Suprapubic skin (tissue), 4 donors: Measurements from ENCODE around the gene P3R3URF. TPM values are rescaled to one million over a fixed set of nuclear protein-coding genes. Genes with fewer than 3 reads are reported as not detected.

Source experiments
- DNase-seq, 2 donors: peaks; one replicate each; pipeline ENCODE4 v3.0.0-alpha.2; 2019; ENCODE audit warnings: low spot score in 2 of 2
- H3K27ac ChIP-seq: fragments of 200-600 bp; sonication (generic); one replicate; pipeline ENCODE4 v1.5.1; 2019
- H3K27me3 ChIP-seq: fragments of 200-600 bp; sonication (generic); one replicate; pipeline ENCODE4 v1.5.1; 2019
- H3K36me3 ChIP-seq: fragments of 200-600 bp; sonication (generic); one replicate; pipeline ENCODE4 v1.5.1; 2019
- H3K4me1 ChIP-seq: fragments of 200-600 bp; sonication (generic); one replicate; pipeline ENCODE4 v1.5.1; 2019
- H3K4me3 ChIP-seq: fragments of 200-600 bp; sonication (generic); one replicate; pipeline ENCODE4 v1.5.1; 2019; ENCODE audit warnings: mild to moderate bottlenecking
- H3K9me3 ChIP-seq: fragments of 200-600 bp; sonication (generic); one replicate; pipeline ENCODE4 v1.5.1; 2019
- EP300 ChIP-seq: sonication (generic); formaldehyde crosslinking; IDR thresholded peaks from one replicate; pipeline ENCODE4 v1.6.1; 2017; ENCODE audit warnings: antibody characterized with exemption
- POLR2A ChIP-seq, 2 donors: fragments of 450-650 bp; IDR thresholded peaks; one replicate each; pipeline ENCODE4 v1.6.1; 2017; ENCODE audit warnings: antibody characterized with exemption in 2 of 2, mild to moderate bottlenecking in 2 of 2, moderate library complexity in 2 of 2
- POLR2AphosphoS5 ChIP-seq, 3 donors: sonication (generic); formaldehyde crosslinking; IDR thresholded peaks; one replicate each; pipeline ENCODE4 v1.6.1; 2017; ENCODE audit warnings: antibody characterized with exemption in 3 of 3
- WGBS: methylation state at CpG from one replicate; pipeline ENCODE4 v1.1.5; 2018; 5-methylcytosine and 5-hydroxymethylcytosine counted together
- total RNA-seq, 4 donors: library from RNA; depleted of rRNA; stranded (reverse); fragments of >200 nt; gene quantifications; one replicate each; pipeline ENCODE4 v1.1.0, GENCODE V29; 2016
- TF ChIP-seq, protein P1 (sequence below), 2 donors: fragments of 200-600 bp in 1 of 2; fragments of 450-650 bp in 1 of 2; sonication (generic) in 1 of 2; IDR thresholded peaks; one replicate each; pipeline ENCODE4 v1.5.1; 2016 to 2019; ENCODE audit warnings: antibody characterized with exemption in 2 of 2, mild to moderate bottlenecking in 1 of 2, moderate library complexity in 1 of 2

P3R3URF gene
- total RNA-seq, 4 donors from 2014 or later, result not detected

DNA sequence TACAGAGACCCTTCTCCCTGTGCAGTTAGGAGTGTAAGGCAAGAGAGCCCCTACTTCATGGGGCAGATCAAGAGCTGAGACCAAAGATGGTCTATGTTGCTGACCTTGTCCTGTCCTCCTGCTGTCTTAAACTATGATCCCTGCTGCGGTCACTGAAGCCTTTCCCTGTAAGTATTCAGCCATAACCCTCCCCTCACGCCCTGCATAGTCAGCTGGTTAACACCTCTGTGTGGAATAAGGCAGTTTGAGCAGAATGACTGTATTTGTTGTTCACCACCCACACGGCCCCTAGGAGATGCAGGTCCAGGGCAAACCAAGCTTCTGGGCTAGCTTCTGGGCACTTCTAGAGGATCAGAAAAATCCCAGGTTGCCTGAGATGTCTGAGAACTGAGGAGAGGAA lies 1.0 kb downstream of the P3R3URF start:
- Histone ChIP-seq H3K4me3 (no peak overlapping the region), H3K36me3 (no peaks in the 10 kb centered on the region), H3K27ac (peak overlapping the region; percentile 73), H3K4me1 (peaks cover 55% of the 10 kb centered on the region), H3K27me3 (no peaks in the 10 kb centered on the region), H3K9me3 (no peaks in the 10 kb centered on the region)
- no peak for TF ChIP-seq POLR2A (IDR thresholded peaks at IDR 0.05)
- TF ChIP-seq, protein P1, sequence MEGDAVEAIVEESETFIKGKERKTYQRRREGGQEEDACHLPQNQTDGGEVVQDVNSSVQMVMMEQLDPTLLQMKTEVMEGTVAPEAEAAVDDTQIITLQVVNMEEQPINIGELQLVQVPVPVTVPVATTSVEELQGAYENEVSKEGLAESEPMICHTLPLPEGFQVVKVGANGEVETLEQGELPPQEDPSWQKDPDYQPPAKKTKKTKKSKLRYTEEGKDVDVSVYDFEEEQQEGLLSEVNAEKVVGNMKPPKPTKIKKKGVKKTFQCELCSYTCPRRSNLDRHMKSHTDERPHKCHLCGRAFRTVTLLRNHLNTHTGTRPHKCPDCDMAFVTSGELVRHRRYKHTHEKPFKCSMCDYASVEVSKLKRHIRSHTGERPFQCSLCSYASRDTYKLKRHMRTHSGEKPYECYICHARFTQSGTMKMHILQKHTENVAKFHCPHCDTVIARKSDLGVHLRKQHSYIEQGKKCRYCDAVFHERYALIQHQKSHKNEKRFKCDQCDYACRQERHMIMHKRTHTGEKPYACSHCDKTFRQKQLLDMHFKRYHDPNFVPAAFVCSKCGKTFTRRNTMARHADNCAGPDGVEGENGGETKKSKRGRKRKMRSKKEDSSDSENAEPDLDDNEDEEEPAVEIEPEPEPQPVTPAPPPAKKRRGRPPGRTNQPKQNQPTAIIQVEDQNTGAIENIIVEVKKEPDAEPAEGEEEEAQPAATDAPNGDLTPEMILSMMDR (IDR thresholded peaks at IDR 0.05), result no peak
- no peak for TF ChIP-seq POLR2AphosphoS5 (IDR thresholded peaks at IDR 0.05)
- no peak for TF ChIP-seq EP300
- WGBS, result 82% methylated on average over 3 of the region's 3 CpGs
- no peak for DNase-seq

DNA sequence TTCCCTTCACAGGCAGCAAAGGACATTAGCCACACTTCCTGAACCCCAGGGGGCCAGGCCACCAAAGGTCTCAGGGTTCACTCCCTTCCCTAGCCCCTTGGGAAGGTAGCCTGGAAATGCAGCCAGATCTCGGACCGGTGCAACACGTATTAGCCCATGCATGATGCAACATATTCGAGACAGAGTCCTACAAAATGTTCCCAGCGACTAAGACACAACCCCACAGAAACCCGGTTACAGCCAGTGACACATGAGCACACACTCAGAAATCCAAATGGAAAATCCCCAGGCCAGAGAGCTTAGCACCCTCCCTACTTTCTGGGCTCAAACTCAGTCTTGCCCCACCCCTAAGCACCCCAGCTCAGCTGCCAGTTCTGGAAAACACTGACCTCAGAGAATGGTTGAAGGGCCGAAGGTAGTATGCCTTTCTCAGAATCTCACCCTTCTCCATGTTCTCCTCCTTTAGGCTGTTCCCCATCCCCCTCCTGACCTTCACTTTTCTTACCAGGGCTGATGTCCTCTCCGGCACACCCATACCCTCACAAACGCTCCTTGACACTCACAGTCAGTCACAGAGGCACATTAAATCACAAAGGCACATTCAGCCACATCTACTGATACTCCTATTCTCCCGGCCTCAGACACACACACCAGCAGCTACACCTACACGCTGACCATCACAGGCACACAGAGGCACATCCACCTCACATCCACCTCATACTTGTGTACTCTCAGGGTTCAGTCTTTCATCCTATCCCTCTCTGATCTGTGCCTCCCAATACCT lies 1.6 kb downstream of the P3R3URF start, which contains the start of gene TSPAN1:
Gene TSPAN1, plus strand, starts transcription at position 640 of the 784 bp plus-strand sequence. CDS start 6,021 bp downstream, outside the sequence.
- TF ChIP-seq EP300 (no peak), POLR2AphosphoS5 (IDR thresholded peaks at IDR 0.05) (peak in 2 of 3 donors; percentile 49 to 54), POLR2A (IDR thresholded peaks at IDR 0.05) (no peak)
- TF ChIP-seq, protein P1 (IDR thresholded peaks at IDR 0.05), result no peak
- H3K9me3 ChIP-seq, result no peaks in the 10 kb centered on the region
- no peak within 1 kb of the TSS for H3K4me3 ChIP-seq
- H3K27ac ChIP-seq, result peak within 1 kb of the TSS; percentile 73
- no peaks in the 10 kb centered on the region for H3K36me3 ChIP-seq
- 46% methylated on average over 11 of the region's 11 CpGs for WGBS
- peaks cover 49% of the 10 kb centered on the region for H3K4me1 ChIP-seq
- DNase-seq, result no peak
- no peaks in the 10 kb centered on the region for H3K27me3 ChIP-seq

DNA sequence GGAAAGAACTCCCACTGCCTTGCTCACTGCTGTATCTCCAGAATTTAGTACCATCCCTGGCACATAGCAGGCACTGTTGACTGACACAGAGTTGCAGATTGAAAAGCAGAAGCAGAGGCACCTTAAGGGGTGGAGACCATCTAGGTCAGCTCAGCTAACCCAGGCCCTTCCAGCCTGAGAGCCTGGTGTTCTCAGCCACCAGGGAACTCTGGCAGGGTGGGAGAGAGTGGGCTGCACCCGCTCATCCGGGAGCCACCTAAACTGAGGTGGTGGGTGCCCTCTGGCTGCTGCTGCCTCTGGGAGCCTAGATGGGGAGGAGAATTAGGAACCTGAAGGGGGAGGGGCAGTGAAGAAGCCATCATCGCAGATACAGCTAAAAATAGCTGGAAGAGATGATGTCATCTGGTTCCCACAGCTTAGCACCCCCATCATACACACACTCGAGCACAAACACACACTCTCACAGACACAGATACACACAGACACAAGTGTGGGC lies 2.9 kb downstream of the P3R3URF start:
- peak overlapping the region; percentile 73 for H3K27ac ChIP-seq
- H3K27me3 ChIP-seq, result no peaks in the 10 kb centered on the region
- H3K4me3 ChIP-seq, result no peak overlapping the region
- no peak for DNase-seq
- TF ChIP-seq POLR2A (IDR thresholded peaks at IDR 0.05) (no peak), EP300 (no peak), POLR2AphosphoS5 (IDR thresholded peaks at IDR 0.05) (no peak)
- TF ChIP-seq, protein P1 (IDR thresholded peaks at IDR 0.05), result no peak
- H3K9me3 ChIP-seq, result no peaks in the 10 kb centered on the region
- H3K4me1 ChIP-seq, result peaks cover 46% of the 10 kb centered on the region
- 44% methylated on average over 4 of the region's 4 CpGs for WGBS
- H3K36me3 ChIP-seq, result no peaks in the 10 kb centered on the region

DNA sequence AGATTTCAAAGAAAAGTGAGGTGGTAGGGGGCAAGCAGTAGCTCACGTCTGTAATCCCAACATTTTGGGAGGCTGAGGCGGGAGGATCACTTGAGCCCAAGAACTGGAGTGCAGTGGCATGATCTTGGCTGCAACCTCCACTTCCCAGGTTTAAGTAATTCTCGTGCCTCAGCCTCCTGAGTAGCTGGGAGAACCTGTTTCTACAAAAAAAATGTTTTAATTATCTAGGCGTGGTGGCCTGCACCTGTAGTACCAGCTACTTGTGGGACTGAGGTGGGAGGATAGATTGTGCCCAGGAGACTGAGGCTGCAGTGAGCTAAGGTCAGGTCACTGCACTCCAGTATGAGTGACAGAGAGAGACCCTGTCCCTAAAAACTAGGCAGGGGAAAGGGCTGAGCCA lies 4.0 kb downstream of the P3R3URF start:
- H3K27ac ChIP-seq, result peak overlapping the region; percentile 63
- no peaks in the 10 kb centered on the region for H3K9me3 ChIP-seq
- H3K27me3 ChIP-seq, result no peaks in the 10 kb centered on the region
- no peaks in the 10 kb centered on the region for H3K36me3 ChIP-seq
- H3K4me3 ChIP-seq, result no peak overlapping the region
- TF ChIP-seq POLR2A (IDR thresholded peaks at IDR 0.05) (no peak), EP300 (no peak)
- TF ChIP-seq, protein P1 (IDR thresholded peaks at IDR 0.05), result no peak
- no peak for DNase-seq
- H3K4me1 ChIP-seq, result peaks cover 51% of the 10 kb centered on the region
- WGBS, result 77% methylated on average over 4 of the region's 4 CpGs

DNA sequence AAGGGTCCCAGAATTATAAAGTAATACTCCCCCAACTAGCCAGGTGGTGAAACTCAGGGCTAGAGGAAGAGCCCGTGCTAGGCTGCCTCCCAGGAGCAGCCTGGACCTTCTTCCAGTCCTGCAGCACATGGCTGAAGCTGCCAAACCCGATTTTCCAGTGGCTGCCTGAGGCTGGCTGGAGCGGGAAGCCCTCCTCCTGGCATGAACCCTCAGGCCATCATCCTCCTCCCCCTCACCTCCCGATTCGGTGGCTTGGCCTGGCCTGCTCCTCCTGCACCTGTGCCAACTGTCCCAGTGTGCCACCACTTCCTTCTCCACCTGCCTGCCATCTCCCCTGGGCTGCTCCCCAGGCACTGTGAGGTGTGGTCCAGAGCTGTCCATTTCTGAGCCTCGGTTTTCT lies 4.4 kb downstream of the P3R3URF start:
- TF ChIP-seq POLR2A (IDR thresholded peaks at IDR 0.05) (no peak), EP300 (no peak), POLR2AphosphoS5 (IDR thresholded peaks at IDR 0.05) (no peak)
- TF ChIP-seq, protein P1 (IDR thresholded peaks at IDR 0.05), result no peak
- no peaks in the 10 kb centered on the region for H3K36me3 ChIP-seq
- H3K27me3 ChIP-seq, result no peaks in the 10 kb centered on the region
- DNase-seq, result no peak
- H3K27ac ChIP-seq, result peak overlapping the region; percentile 63
- H3K4me3 ChIP-seq, result no peak overlapping the region
- H3K4me1 ChIP-seq, result peaks cover 56% of the 10 kb centered on the region
- no peaks in the 10 kb centered on the region for H3K9me3 ChIP-seq
- 35% methylated on average over 5 of the region's 6 CpGs for WGBS
